ENCODE results near the gene MMP13.

MMP13 gene

GRCh38 chr11:102915044-102915375 lies 40.5 kb downstream of the MMP13 start:
- H3K27ac ChIP-seq (ENCODE audit: extremely low read depth, low read depth, low read length): no peak overlapping the region
- ChIA-PET POLR2A (no interaction called here), CTCF (interaction anchor here (0.7 to 2.5 kb wide), 24 partner anchors 10 to 1070 kb away, joined by 3 to 16 read pairs (median 4); partner anchors contain the start of gene MMP12)
- H3K36me3 ChIP-seq (ENCODE audit: control insufficient read depth in 2 of 2, insufficient read depth in 1 of 2, low read length in 2 of 2): no peaks in the 10 kb centered on the region
- TF ChIP-seq, protein P1, sequence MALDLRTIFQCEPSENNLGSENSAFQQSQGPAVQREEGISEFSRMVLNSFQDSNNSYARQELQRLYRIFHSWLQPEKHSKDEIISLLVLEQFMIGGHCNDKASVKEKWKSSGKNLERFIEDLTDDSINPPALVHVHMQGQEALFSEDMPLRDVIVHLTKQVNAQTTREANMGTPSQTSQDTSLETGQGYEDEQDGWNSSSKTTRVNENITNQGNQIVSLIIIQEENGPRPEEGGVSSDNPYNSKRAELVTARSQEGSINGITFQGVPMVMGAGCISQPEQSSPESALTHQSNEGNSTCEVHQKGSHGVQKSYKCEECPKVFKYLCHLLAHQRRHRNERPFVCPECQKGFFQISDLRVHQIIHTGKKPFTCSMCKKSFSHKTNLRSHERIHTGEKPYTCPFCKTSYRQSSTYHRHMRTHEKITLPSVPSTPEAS (tag by site-specific recombination; IDR thresholded peaks at IDR 0.05): no peak
- TF ChIP-seq ZNF664 (tag by site-specific recombination; IDR thresholded peaks at IDR 0.05) (no peak), RBAK (tag by site-specific recombination; IDR thresholded peaks at IDR 0.05) (no peak), ZNF221 (tag by site-specific recombination; IDR thresholded peaks at IDR 0.05; ENCODE audit: borderline replicate concordance) (no peak), PRDM1 (tag by site-specific recombination; IDR thresholded peaks at IDR 0.05) (no peak)
- H3K4me3 ChIP-seq (ENCODE audit: low read depth, low read length): no peak overlapping the region
- no peaks in the 10 kb centered on the region for H3K4me1 ChIP-seq (ENCODE audit: control insufficient read depth, insufficient read depth, low read length)
- no peaks in the 10 kb centered on the region for H3K9me3 ChIP-seq (ENCODE audit: control insufficient read depth, insufficient read depth, low read depth, low read length)

- no peak overlapping the region for H3K4me3 ChIP-seq (ENCODE audit: low read depth, low read length)
- no peaks in the 10 kb centered on the region for H3K9me3 ChIP-seq (ENCODE audit: control insufficient read depth, insufficient read depth, low read depth, low read length)
- no peaks in the 10 kb centered on the region for H3K36me3 ChIP-seq (ENCODE audit: control insufficient read depth in 2 of 2, insufficient read depth in 1 of 2, low read length in 2 of 2)
- CTCF ChIA-PET: interaction anchor here (0.6 to 2.5 kb wide), 25 partner anchors 11 to 1070 kb away, joined by 3 to 16 read pairs (median 4); partner anchors contain the start of gene MMP12
- no peak overlapping the region for H3K27ac ChIP-seq (ENCODE audit: extremely low read depth, low read depth, low read length)
- H3K4me1 ChIP-seq (ENCODE audit: control insufficient read depth, insufficient read depth, low read length): no peaks in the 10 kb centered on the region
- TF ChIP-seq CTCF (tag by site-specific recombination; IDR thresholded peaks at IDR 0.05): 0 out of 2 replicates have a peak, but pooled peaks have one; percentile 10
- TF ChIP-seq, protein P2, sequence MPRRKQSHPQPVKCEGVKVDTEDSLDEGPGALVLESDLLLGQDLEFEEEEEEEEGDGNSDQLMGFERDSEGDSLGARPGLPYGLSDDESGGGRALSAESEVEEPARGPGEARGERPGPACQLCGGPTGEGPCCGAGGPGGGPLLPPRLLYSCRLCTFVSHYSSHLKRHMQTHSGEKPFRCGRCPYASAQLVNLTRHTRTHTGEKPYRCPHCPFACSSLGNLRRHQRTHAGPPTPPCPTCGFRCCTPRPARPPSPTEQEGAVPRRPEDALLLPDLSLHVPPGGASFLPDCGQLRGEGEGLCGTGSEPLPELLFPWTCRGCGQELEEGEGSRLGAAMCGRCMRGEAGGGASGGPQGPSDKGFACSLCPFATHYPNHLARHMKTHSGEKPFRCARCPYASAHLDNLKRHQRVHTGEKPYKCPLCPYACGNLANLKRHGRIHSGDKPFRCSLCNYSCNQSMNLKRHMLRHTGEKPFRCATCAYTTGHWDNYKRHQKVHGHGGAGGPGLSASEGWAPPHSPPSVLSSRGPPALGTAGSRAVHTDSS (tag by site-specific recombination; IDR thresholded peaks at IDR 0.05): no peak
- no peak for TF ChIP-seq ZNF133 (tag by site-specific recombination; IDR thresholded peaks at IDR 0.05)
- TF ChIP-seq ZNF654 (tag by site-specific recombination; IDR thresholded peaks at IDR 0.05; ENCODE audit: low read depth): peak; percentile 28; the same call in 1 of the 2 replicates
- no peak for TF ChIP-seq ZNF510 (tag by site-specific recombination; IDR thresholded peaks at IDR 0.05; ENCODE audit: insufficient replicate concordance)
- POLR2A ChIA-PET: no interaction called here
Observed at GRCh38 chr11:102914238-102915043, 41.1 kb downstream of the MMP13 start.

DNA sequence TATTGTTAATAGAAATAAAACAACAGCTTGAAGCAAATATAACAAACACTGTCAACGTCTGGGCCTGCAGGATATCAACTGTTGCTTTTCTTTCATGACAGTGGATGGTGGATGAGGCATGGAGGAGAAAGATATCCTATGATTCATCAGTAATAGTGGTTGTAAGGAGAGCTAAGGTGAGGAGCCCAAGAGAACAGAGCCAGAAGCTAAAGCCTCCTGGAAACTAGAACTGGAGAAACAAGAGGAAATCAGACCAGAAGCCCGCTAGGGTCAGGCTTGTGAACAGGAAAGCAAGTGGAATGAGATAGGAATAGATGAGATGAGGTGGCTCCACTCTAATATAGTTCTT lies 43.1 kb downstream of the MMP13 start:
- H3K27ac ChIP-seq (ENCODE audit: extremely low read depth, low read depth, low read length): no peak overlapping the region
- POLR2A ChIA-PET: no interaction called here

More for the DNA sequence above, 43.1 kb downstream of the MMP13 start:
- CTCF ChIA-PET: interaction anchor here (0.6 to 2.3 kb wide), 4 partner anchors 29 to 158 kb away, joined by 3 to 12 read pairs (median 3); no protein-coding TSS in a partner anchor
- Histone ChIP-seq H3K36me3 (ENCODE audit: control insufficient read depth in 2 of 2, insufficient read depth in 1 of 2, low read length in 2 of 2) (no peaks in the 10 kb centered on the region), H3K9me3 (ENCODE audit: control insufficient read depth, insufficient read depth, low read depth, low read length) (no peaks in the 10 kb centered on the region), H3K4me3 (ENCODE audit: low read depth, low read length) (no peak overlapping the region), H3K4me1 (ENCODE audit: control insufficient read depth, insufficient read depth, low read length) (no peaks in the 10 kb centered on the region)
- TF ChIP-seq ZSCAN5A (tag by site-specific recombination; IDR thresholded peaks at IDR 0.05): no peak
- TF ChIP-seq ZNF223 (tag by site-specific recombination; IDR thresholded peaks at IDR 0.05): no peak
- no peak for TF ChIP-seq ZSCAN23 (tag by site-specific recombination; IDR thresholded peaks at IDR 0.05)
- no peak for TF ChIP-seq PRDM10 (tag by site-specific recombination; IDR thresholded peaks at IDR 0.05)
- TF ChIP-seq ZNF132 (tag by site-specific recombination; IDR thresholded peaks at IDR 0.05; ENCODE audit: borderline replicate concordance): no peak
- no peak for TF ChIP-seq ZFP3 (tag by site-specific recombination; IDR thresholded peaks at IDR 0.05; ENCODE audit: low read depth)
- no peak for TF ChIP-seq ZBTB21 (tag by site-specific recombination; IDR thresholded peaks at IDR 0.05)
- no peak for TF ChIP-seq RBAK (tag by site-specific recombination; IDR thresholded peaks at IDR 0.05)
- TF ChIP-seq ZNF701 (tag by site-specific recombination; IDR thresholded peaks at IDR 0.05): no peak
- TF ChIP-seq, protein P3, sequence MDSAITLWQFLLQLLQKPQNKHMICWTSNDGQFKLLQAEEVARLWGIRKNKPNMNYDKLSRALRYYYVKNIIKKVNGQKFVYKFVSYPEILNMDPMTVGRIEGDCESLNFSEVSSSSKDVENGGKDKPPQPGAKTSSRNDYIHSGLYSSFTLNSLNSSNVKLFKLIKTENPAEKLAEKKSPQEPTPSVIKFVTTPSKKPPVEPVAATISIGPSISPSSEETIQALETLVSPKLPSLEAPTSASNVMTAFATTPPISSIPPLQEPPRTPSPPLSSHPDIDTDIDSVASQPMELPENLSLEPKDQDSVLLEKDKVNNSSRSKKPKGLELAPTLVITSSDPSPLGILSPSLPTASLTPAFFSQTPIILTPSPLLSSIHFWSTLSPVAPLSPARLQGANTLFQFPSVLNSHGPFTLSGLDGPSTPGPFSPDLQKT (IDR thresholded peaks at IDR 0.05; ENCODE audit: borderline replicate concordance, low read depth, low read length): no peak
